K562 (cell line): ENCODE results near the gene BAG5. TPM values are rescaled to one million over a fixed set of nuclear protein-coding genes. Genes with fewer than 3 reads are reported as not detected.

Experiments
- CBFA2T3 ChIP-seq: fragments of 450-650 bp; IDR thresholded peaks from 2 replicates; pipeline ENCODE4 v1.6.1; 2017
- ETV1 ChIP-seq: fragments of 450-650 bp; conservative IDR thresholded peaks from 2 replicates; pipeline ENCODE4 v1.6.1; 2016; ENCODE audit warnings: missing genetic modification characterization, control low read depth, low read depth, missing compliant biosample characterization
- ETV6 ChIP-seq, 3 experiments: fragments of 150-350 bp in 1 of 3; sonication (generic) in 1 of 3; formaldehyde crosslinking in 1 of 3; IDR thresholded peaks; 2 replicates each; pipeline versions ENCODE4 v1.6.1 to v1.8.0; 2014 to 2022; ENCODE audit warnings: borderline replicate concordance in 2 of 3, low read depth in 2 of 3, antibody characterized with exemption in 1 of 3, low read length in 1 of 3, mild to moderate bottlenecking in 1 of 3, missing genetic modification reagents in 1 of 3
- JUND ChIP-seq, 2 experiments: IDR thresholded peaks; 2 replicates in 1 of 2; 3 replicates in 1 of 2; pipeline ENCODE4 v1.6.1; 2011; ENCODE audit warnings: borderline replicate concordance in 2 of 2, low read depth in 2 of 2, low read length in 2 of 2, improper control_type of control experiment in 1 of 2, missing biosample characterization in 1 of 2, missing genetic modification characterization in 1 of 2, missing genetic modification reagents in 1 of 2
- PHTF2 ChIP-seq: fragments of 250-450 bp; sonication (Bioruptor Pico); IDR thresholded peaks from 2 replicates; pipeline ENCODE4 v1.5.0; 2021; ENCODE audit warnings: mild to moderate bottlenecking
- RAD21 ChIP-seq, 2 experiments: fragments of 250-450 bp in 1 of 2; fragments of 450-650 bp in 1 of 2; sonication (Bioruptor Pico) in 1 of 2; formaldehyde crosslinking in 1 of 2; IDR thresholded peaks in 1 of 2; conservative IDR thresholded peaks in 1 of 2; 2 replicates each; pipeline versions ENCODE4 v1.4.0 to v1.8.0; 2020 to 2022; ENCODE audit warnings: mild to moderate bottlenecking in 2 of 2, moderate library complexity in 1 of 2
- SMARCE1 ChIP-seq: fragments of 450-650 bp; IDR thresholded peaks from 2 replicates; pipeline ENCODE4 v1.7.1; 2016; ENCODE audit warnings: mild to moderate bottlenecking
- STAT5A ChIP-seq: IDR thresholded peaks from 2 replicates; pipeline ENCODE4 v1.6.1; 2012; ENCODE audit warnings: low read length, inconsistent platforms, borderline replicate concordance
- TCFL5 ChIP-seq: fragments of 250-450 bp; sonication (Bioruptor Pico); conservative IDR thresholded peaks from 2 replicates; pipeline ENCODE4 v1.6.1; 2021; ENCODE audit warnings: mild to moderate bottlenecking, moderate library complexity, matching md5 sums
- polyA plus RNA-seq, 8 experiments: library from polyadenylated mRNA; depleted of rRNA in 4 of 8; stranded (reverse) in 5 of 8; unstranded in 3 of 8; fragments of >200 nt; fragmentation: Nextera tagmentation in 2 of 8; fragmentation: Illumina TruSeq in 1 of 8; extraction: Ambion mirVana in 2 of 8; extraction: Trizol in 1 of 8; gene quantifications; 2 replicates each; pipeline versions ENCODE4 v1.2.1 to v1.2.3, GENCODE V29; 2011 to 2014; ENCODE audit warnings: inconsistent platforms in 1 of 8, missing spikeins in 1 of 8
- total RNA-seq, 7 experiments: library from RNA; depleted of rRNA in 6 of 7; stranded (reverse); fragments of >200 nt in 6 of 7; fragmentation: Illumina TruSeq in 2 of 7; extraction: Trizol in 2 of 7; gene quantifications; 2 replicates each; pipeline versions ENCODE4 v1.2.1 to v1.2.3, GENCODE V29; 2011 to 2021; ENCODE audit warnings: low replicate concordance in 1 of 7
- TF ChIP-seq, protein P1 (sequence below), 2 experiments: fragments of 450-650 bp; conservative IDR thresholded peaks; 2 replicates each; pipeline ENCODE4 v1.6.1; 2017; ENCODE audit warnings: mild to moderate bottlenecking in 2 of 2, moderate library complexity in 2 of 2
- TF ChIP-seq, protein P2 (sequence below), 2 experiments: fragments of 200-800 bp in 1 of 2; sonication (Bioruptor generic) in 1 of 2; sonication (generic) in 1 of 2; formaldehyde crosslinking in 1 of 2; IDR thresholded peaks in 1 of 2; conservative IDR thresholded peaks in 1 of 2; 2 replicates each; pipeline versions ENCODE4 v1.5.0 to v1.6.1; 2016 to 2020; ENCODE audit warnings: missing compliant biosample characterization in 1 of 2, missing genetic modification characterization in 1 of 2, missing genetic modification reagents in 1 of 2
- TF ChIP-seq, protein P3 (sequence below): fragments of 250-450 bp; sonication (Bioruptor Pico); IDR thresholded peaks from 2 replicates; pipeline ENCODE4 v1.5.0; 2020; ENCODE audit warnings: mild to moderate bottlenecking, borderline replicate concordance
- TF ChIP-seq, protein P4 (sequence below): sonication (generic); formaldehyde crosslinking; IDR thresholded peaks from 2 replicates; pipeline ENCODE4 v1.8.0; 2022; ENCODE audit warnings: missing genetic modification reagents, mild to moderate bottlenecking, moderate library complexity, borderline replicate concordance
- TF ChIP-seq, protein P5 (sequence below), 2 experiments: IDR thresholded peaks in 1 of 2; conservative IDR thresholded peaks in 1 of 2; 2 replicates each; pipeline ENCODE4 v1.6.1; 2016; ENCODE audit warnings: low read depth in 2 of 2, mild to moderate bottlenecking in 1 of 2, missing compliant biosample characterization in 1 of 2, missing genetic modification characterization in 1 of 2, moderate library complexity in 1 of 2

BAG5 gene
- total and polyA plus RNA-seq, 9 of the 15 experiments (the other 6 are each of a cell fraction or from before 2014, with no cell fraction given): 7.9 to 21.4 (median 13.2) TPM

DNA sequence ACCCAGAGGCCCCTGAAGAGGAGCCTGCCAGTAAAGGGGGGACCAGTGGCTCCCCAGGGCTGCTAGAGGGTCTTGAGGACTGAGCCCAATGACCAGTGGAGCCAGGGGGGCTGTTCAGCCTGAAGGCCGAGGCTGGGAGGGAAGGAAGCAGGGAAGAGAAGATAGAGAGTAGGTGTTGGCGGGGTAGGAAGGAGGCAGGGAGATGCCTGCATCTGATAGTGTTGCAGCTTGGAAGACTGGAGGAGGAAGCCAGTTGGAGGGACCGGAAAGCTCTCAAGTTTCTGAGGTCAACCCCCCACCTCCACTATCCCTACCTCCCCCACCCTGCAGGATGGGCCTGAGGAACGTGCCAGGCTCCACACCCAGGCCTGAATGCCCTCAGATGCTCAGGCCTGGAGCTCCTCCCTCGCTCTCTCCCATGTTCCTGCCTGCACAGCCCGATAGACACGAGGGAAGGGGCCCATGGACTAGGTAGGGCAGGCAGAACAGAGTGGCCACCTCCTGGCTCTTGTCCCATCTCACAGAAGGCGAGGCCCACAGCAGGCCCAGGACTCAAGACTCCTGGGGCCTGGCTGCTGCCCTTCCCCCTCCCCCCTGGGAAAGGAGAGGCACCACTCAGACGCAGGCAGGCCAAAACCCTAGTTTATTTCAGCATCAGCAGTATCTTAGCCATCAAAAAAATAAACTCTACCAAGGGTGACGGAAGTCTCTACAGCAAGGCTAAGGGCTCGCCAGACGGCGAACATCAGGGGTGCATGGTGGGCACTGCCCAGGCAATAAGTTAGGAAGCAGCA, 43.2 kb downstream of the BAG5 start (continued):
- TF ChIP-seq TCFL5 (CRISPR knock-in tag): no peak
- no peak for TF ChIP-seq PHTF2 (CRISPR knock-in tag)
- peak; percentile 45; the same call in 1 of the 2 replicates for TF ChIP-seq SMARCE1
- TF ChIP-seq, protein P1, sequence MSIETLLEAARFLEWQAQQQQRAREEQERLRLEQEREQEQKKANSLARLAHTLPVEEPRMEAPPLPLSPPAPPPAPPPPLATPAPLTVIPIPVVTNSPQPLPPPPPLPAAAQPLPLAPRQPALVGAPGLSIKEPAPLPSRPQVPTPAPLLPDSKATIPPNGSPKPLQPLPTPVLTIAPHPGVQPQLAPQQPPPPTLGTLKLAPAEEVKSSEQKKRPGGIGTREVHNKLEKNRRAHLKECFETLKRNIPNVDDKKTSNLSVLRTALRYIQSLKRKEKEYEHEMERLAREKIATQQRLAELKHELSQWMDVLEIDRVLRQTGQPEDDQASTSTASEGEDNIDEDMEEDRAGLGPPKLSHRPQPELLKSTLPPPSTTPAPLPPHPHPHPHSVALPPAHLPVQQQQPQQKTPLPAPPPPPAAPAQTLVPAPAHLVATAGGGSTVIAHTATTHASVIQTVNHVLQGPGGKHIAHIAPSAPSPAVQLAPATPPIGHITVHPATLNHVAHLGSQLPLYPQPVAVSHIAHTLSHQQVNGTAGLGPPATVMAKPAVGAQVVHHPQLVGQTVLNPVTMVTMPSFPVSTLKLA (conservative IDR thresholded peaks at IDR 0.05): peak in 1 of 2 experiments; percentile 14; a peak in 1 of 4 replicates
- no peak for TF ChIP-seq JUND (IDR thresholded peaks at IDR 0.05; ENCODE audit: borderline replicate concordance, low read depth, low read length)
- TF ChIP-seq JUND (tag; IDR thresholded peaks at IDR 0.05; ENCODE audit: borderline replicate concordance, low read depth, low read length): no peak
- TF ChIP-seq STAT5A: no peak
- TF ChIP-seq, protein P2, sequence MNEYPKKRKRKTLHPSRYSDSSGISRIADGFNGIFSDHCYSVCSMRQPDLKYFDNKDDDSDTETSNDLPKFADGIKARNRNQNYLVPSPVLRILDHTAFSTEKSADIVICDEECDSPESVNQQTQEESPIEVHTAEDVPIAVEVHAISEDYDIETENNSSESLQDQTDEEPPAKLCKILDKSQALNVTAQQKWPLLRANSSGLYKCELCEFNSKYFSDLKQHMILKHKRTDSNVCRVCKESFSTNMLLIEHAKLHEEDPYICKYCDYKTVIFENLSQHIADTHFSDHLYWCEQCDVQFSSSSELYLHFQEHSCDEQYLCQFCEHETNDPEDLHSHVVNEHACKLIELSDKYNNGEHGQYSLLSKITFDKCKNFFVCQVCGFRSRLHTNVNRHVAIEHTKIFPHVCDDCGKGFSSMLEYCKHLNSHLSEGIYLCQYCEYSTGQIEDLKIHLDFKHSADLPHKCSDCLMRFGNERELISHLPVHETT (CRISPR knock-in tag; conservative IDR thresholded peaks at IDR 0.05 in 1 of 2, IDR thresholded peaks at IDR 0.05 in 1 of 2): 0 out of 4 replicates have a peak, but pooled peaks of 1 of the 2 experiments have one; percentile 22
- TF ChIP-seq, protein P3, sequence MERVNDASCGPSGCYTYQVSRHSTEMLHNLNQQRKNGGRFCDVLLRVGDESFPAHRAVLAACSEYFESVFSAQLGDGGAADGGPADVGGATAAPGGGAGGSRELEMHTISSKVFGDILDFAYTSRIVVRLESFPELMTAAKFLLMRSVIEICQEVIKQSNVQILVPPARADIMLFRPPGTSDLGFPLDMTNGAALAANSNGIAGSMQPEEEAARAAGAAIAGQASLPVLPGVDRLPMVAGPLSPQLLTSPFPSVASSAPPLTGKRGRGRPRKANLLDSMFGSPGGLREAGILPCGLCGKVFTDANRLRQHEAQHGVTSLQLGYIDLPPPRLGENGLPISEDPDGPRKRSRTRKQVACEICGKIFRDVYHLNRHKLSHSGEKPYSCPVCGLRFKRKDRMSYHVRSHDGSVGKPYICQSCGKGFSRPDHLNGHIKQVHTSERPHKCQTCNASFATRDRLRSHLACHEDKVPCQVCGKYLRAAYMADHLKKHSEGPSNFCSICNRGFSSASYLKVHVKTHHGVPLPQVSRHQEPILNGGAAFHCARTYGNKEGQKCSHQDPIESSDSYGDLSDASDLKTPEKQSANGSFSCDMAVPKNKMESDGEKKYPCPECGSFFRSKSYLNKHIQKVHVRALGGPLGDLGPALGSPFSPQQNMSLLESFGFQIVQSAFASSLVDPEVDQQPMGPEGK (CRISPR knock-in tag): no peak
- TF ChIP-seq ETV6 (IDR thresholded peaks at IDR 0.05; ENCODE audit: borderline replicate concordance in 1 of 2, low read depth in 2 of 2, low read length in 1 of 2): no peak
- TF ChIP-seq ETV6 (CRISPR knock-in tag; IDR thresholded peaks at IDR 0.05; ENCODE audit: borderline replicate concordance): no peak
- TF ChIP-seq, protein P4, sequence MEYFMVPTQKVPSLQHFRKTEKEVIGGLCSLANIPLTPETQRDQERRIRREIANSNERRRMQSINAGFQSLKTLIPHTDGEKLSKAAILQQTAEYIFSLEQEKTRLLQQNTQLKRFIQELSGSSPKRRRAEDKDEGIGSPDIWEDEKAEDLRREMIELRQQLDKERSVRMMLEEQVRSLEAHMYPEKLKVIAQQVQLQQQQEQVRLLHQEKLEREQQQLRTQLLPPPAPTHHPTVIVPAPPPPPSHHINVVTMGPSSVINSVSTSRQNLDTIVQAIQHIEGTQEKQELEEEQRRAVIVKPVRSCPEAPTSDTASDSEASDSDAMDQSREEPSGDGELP: 0 out of 2 replicates have a peak, but pooled peaks have one; percentile 13
- TF ChIP-seq, protein P5, sequence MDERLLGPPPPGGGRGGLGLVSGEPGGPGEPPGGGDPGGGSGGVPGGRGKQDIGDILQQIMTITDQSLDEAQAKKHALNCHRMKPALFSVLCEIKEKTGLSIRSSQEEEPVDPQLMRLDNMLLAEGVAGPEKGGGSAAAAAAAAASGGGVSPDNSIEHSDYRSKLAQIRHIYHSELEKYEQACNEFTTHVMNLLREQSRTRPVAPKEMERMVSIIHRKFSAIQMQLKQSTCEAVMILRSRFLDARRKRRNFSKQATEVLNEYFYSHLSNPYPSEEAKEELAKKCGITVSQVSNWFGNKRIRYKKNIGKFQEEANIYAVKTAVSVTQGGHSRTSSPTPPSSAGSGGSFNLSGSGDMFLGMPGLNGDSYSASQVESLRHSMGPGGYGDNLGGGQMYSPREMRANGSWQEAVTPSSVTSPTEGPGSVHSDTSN (CRISPR knock-in tag; IDR thresholded peaks at IDR 0.05; ENCODE audit: low read depth): no peak
- TF ChIP-seq, protein P5 (tag; conservative IDR thresholded peaks at IDR 0.05; ENCODE audit: low read depth): no peak
- TF ChIP-seq RAD21 (CRISPR knock-in tag; conservative IDR thresholded peaks at IDR 0.05 in 1 of 2, IDR thresholded peaks at IDR 0.05 in 1 of 2): no peak
- peak; percentile 61 for TF ChIP-seq ETV1 (tag)
- TF ChIP-seq CBFA2T3: peak; percentile 45
